WTC11 (cell line): ENCODE results near the gene PDE11A.

ENCODE experiments used
- JUN ChIP-seq: sonication (generic); formaldehyde crosslinking; IDR thresholded peaks from 2 replicates; pipeline ENCODE4 v1.8.0; 2023; ENCODE audit warnings: mild to moderate bottlenecking, missing genetic modification reagents
- MYBL2 ChIP-seq: sonication (generic); formaldehyde crosslinking; IDR thresholded peaks from 2 replicates; pipeline ENCODE4 v1.8.1; 2023; ENCODE audit warnings: mild to moderate bottlenecking, moderate library complexity, missing genetic modification reagents
- NR3C1 ChIP-seq: sonication (generic); formaldehyde crosslinking; conservative IDR thresholded peaks from 2 replicates; pipeline ENCODE4 v1.8.1; 2023; ENCODE audit warnings: low read depth, mild to moderate bottlenecking, missing genetic modification reagents
- OVOL2 ChIP-seq: fragments of 250-450 bp; sonication (Bioruptor Pico); IDR thresholded peaks from 2 replicates; pipeline ENCODE4 v1.9.0; 2021; ENCODE audit warnings: mild to moderate bottlenecking, borderline replicate concordance
- USF2 ChIP-seq: sonication (generic); formaldehyde crosslinking; IDR thresholded peaks from 2 replicates; pipeline ENCODE4 v1.8.1; 2023; ENCODE audit warnings: mild to moderate bottlenecking, missing genetic modification reagents, moderate library complexity
- ZBTB43 ChIP-seq: sonication (generic); formaldehyde crosslinking; IDR thresholded peaks from 2 replicates; pipeline ENCODE4 v1.8.1; 2023; ENCODE audit warnings: mild to moderate bottlenecking, missing genetic modification reagents
- ZNF121 ChIP-seq: sonication (generic); formaldehyde crosslinking; IDR thresholded peaks from 2 replicates; pipeline ENCODE4 v1.8.0; 2023; ENCODE audit warnings: missing genetic modification reagents
- TF ChIP-seq, protein P1 (sequence below): fragments of 200-600 bp; IDR thresholded peaks from 2 replicates; pipeline ENCODE4 v1.8.0; 2022; ENCODE audit warnings: antibody characterized with exemption
- TF ChIP-seq, protein P2 (sequence below): sonication (generic); formaldehyde crosslinking; IDR thresholded peaks from 2 replicates; pipeline ENCODE4 v1.8.1; 2023; ENCODE audit warnings: mild to moderate bottlenecking, missing genetic modification reagents
- TF ChIP-seq, protein P3 (sequence below): fragments of 250-450 bp; sonication (Bioruptor Pico); IDR thresholded peaks from 2 replicates; pipeline ENCODE4 v1.9.0; 2021; ENCODE audit warnings: mild to moderate bottlenecking
- TF ChIP-seq, protein P4 (sequence below): sonication (generic); formaldehyde crosslinking; IDR thresholded peaks from 2 replicates; pipeline ENCODE4 v1.8.0; 2022; ENCODE audit warnings: mild to moderate bottlenecking, missing genetic modification reagents

- no peak for TF ChIP-seq JUN (CRISPR knock-in tag)
- TF ChIP-seq, protein P1, sequence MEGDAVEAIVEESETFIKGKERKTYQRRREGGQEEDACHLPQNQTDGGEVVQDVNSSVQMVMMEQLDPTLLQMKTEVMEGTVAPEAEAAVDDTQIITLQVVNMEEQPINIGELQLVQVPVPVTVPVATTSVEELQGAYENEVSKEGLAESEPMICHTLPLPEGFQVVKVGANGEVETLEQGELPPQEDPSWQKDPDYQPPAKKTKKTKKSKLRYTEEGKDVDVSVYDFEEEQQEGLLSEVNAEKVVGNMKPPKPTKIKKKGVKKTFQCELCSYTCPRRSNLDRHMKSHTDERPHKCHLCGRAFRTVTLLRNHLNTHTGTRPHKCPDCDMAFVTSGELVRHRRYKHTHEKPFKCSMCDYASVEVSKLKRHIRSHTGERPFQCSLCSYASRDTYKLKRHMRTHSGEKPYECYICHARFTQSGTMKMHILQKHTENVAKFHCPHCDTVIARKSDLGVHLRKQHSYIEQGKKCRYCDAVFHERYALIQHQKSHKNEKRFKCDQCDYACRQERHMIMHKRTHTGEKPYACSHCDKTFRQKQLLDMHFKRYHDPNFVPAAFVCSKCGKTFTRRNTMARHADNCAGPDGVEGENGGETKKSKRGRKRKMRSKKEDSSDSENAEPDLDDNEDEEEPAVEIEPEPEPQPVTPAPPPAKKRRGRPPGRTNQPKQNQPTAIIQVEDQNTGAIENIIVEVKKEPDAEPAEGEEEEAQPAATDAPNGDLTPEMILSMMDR = no peak
- TF ChIP-seq NR3C1 (CRISPR knock-in tag) = no peak
- TF ChIP-seq USF2 (CRISPR knock-in tag) = no peak
- no peak for TF ChIP-seq ZNF121 (CRISPR knock-in tag)
- TF ChIP-seq, protein P2, sequence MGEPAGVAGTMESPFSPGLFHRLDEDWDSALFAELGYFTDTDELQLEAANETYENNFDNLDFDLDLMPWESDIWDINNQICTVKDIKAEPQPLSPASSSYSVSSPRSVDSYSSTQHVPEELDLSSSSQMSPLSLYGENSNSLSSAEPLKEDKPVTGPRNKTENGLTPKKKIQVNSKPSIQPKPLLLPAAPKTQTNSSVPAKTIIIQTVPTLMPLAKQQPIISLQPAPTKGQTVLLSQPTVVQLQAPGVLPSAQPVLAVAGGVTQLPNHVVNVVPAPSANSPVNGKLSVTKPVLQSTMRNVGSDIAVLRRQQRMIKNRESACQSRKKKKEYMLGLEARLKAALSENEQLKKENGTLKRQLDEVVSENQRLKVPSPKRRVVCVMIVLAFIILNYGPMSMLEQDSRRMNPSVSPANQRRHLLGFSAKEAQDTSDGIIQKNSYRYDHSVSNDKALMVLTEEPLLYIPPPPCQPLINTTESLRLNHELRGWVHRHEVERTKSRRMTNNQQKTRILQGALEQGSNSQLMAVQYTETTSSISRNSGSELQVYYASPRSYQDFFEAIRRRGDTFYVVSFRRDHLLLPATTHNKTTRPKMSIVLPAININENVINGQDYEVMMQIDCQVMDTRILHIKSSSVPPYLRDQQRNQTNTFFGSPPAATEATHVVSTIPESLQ (CRISPR knock-in tag) = no peak
- TF ChIP-seq, protein P3, sequence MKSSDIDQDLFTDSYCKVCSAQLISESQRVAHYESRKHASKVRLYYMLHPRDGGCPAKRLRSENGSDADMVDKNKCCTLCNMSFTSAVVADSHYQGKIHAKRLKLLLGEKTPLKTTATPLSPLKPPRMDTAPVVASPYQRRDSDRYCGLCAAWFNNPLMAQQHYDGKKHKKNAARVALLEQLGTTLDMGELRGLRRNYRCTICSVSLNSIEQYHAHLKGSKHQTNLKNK (CRISPR knock-in tag) = no peak
- no peak for TF ChIP-seq OVOL2
- no peak for TF ChIP-seq MYBL2 (CRISPR knock-in tag)
- TF ChIP-seq, protein P4, sequence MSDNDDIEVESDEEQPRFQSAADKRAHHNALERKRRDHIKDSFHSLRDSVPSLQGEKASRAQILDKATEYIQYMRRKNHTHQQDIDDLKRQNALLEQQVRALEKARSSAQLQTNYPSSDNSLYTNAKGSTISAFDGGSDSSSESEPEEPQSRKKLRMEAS = no peak
- no peak for TF ChIP-seq ZBTB43 (CRISPR knock-in tag)
These were observed 274.8 kb downstream of the PDE11A start for GRCh38 chr2:177797808-177798207.
